ENCODE results near the gene BATF3.
"Not testable (repeated sequence)": the region's sequence is repeated elsewhere in the genome, so short reads cannot be mapped to it uniquely, and the experiment has no call there.

Gene BATF3

DNA sequence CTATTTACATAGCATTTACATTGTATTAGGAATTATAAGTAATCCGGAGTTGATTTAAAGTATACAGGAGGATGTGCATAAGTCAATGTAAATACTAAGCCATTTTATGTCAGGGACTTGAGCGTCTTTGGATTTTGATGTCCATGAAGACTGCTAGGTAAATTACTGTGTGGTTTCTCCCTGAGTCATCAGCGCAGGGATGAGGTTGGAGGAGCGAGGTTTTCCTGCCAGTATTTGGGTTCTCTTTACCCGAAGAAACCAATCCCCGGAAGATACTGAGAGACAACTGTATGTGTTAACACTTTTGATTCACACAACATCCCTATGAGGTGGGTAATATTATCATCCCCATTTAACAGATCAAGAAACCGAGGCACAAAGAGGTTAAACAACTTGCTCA lies 29.3 kb downstream of the BATF3 start:
- Histone ChIP-seq H3K4me3 (ENCODE audit: low read depth, low read length) (no peak overlapping the region), H3K27ac (ENCODE audit: low read depth, low read length) (no peak overlapping the region), H3K79me2 (ENCODE audit: control insufficient read depth, insufficient read depth, low read length, unreplicated experiment) (no peaks in the 10 kb centered on the region), H2AFZ (ENCODE audit: low read length, unreplicated experiment) (no peak overlapping the region), H3K36me3 (ENCODE audit: insufficient read depth, low read length) (no peaks in the 10 kb centered on the region), H3K4me1 (ENCODE audit: control insufficient read depth, insufficient read depth, low read length, unreplicated experiment) (peaks cover 38% of the 10 kb centered on the region), H3K27me3 (ENCODE audit: insufficient read depth, low read length) (no peaks in the 10 kb centered on the region)

DNA sequence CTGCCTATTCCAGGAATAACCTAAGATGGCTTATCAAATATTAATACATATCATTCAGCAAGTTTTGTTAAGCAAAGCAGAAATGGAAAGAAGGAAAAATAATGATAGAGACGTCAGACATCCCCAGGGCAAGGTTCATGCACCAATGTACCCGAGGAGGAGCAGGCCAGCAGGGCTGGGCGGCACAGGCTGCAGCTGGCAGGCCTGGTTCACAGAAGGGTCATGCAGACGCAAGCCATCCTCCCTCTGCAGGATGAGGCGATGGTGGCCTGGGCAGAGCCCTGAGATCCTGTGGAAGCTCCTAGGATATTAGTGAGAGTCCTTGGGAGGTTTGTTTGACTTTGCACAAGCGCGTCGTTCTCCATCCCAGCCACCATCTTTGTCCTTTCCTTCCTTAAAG lies 30.0 kb downstream of the BATF3 start:
- Histone ChIP-seq H3K79me2 (ENCODE audit: control insufficient read depth, insufficient read depth, low read length, unreplicated experiment) (no peaks in the 10 kb centered on the region), H3K27me3 (ENCODE audit: insufficient read depth, low read length) (no peaks in the 10 kb centered on the region), H2AFZ (ENCODE audit: low read length, unreplicated experiment) (no peak overlapping the region), H3K4me3 (ENCODE audit: low read depth, low read length) (no peak overlapping the region), H3K36me3 (ENCODE audit: insufficient read depth, low read length) (no peaks in the 10 kb centered on the region), H3K27ac (ENCODE audit: low read depth, low read length) (no peak overlapping the region), H3K4me1 (ENCODE audit: control insufficient read depth, insufficient read depth, low read length, unreplicated experiment) (peaks cover 38% of the 10 kb centered on the region)

DNA sequence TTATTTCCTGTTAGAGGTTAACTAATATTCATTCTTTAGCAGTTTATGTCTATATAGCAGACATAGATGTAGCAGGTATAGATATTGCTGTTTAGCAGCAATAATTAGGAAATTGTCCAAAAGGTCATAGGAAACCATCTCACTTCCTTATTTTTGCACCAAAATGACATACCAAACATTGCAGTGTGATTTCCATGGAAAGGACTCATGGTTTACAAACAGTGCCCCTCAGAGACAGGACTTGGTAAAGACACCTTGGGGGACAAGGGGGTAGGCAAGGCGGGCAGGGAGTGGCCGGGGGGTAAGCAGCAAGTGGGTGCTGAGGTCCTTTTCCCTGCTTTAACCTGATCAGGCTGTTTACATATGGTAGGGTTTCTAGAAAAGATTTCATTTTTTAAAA lies 30.5 kb downstream of the BATF3 start:
- H3K4me3 ChIP-seq (ENCODE audit: low read depth, low read length) = no peak overlapping the region
- no peaks in the 10 kb centered on the region for H3K79me2 ChIP-seq (ENCODE audit: control insufficient read depth, insufficient read depth, low read length, unreplicated experiment)
- H3K36me3 ChIP-seq (ENCODE audit: insufficient read depth, low read length) = no peaks in the 10 kb centered on the region
- peak overlapping the region; percentile 99 for H3K27ac ChIP-seq (ENCODE audit: low read depth, low read length)
- peaks cover 38% of the 10 kb centered on the region for H3K4me1 ChIP-seq (ENCODE audit: control insufficient read depth, insufficient read depth, low read length, unreplicated experiment)
- no peak overlapping the region for H2AFZ ChIP-seq (ENCODE audit: low read length, unreplicated experiment)
- H3K27me3 ChIP-seq (ENCODE audit: insufficient read depth, low read length) = no peaks in the 10 kb centered on the region

DNA sequence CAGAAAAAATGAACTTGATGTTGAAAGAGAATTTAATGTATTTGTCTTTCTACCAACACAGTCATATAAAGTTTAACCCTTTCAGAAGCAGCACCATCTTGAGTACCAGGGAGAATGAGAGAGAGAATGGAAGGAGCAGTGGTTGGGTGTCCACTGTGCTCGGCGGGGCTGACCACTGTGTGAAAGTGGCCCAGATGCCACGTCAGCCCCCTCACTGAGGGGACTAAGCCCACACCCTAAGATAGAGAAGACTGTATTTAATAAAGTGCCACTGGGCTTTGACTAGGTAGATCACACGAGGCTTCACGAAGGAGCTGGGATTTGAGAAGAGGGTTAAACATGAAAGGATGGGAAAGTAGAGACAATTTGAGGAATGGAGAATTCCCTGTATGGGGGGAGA lies 31.2 kb downstream of the BATF3 start:
- no peaks in the 10 kb centered on the region for H3K79me2 ChIP-seq (ENCODE audit: control insufficient read depth, insufficient read depth, low read length, unreplicated experiment)
- H3K27me3 ChIP-seq (ENCODE audit: insufficient read depth, low read length) = no peaks in the 10 kb centered on the region
- H3K36me3 ChIP-seq (ENCODE audit: insufficient read depth, low read length) = no peaks in the 10 kb centered on the region
- H3K27ac ChIP-seq (ENCODE audit: low read depth, low read length) = peak overlapping the region; percentile 99
- H2AFZ ChIP-seq (ENCODE audit: low read length, unreplicated experiment) = no peak overlapping the region
- peak overlapping the region; percentile 71 for H3K4me3 ChIP-seq (ENCODE audit: low read depth, low read length)
- peaks cover 38% of the 10 kb centered on the region for H3K4me1 ChIP-seq (ENCODE audit: control insufficient read depth, insufficient read depth, low read length, unreplicated experiment)

DNA sequence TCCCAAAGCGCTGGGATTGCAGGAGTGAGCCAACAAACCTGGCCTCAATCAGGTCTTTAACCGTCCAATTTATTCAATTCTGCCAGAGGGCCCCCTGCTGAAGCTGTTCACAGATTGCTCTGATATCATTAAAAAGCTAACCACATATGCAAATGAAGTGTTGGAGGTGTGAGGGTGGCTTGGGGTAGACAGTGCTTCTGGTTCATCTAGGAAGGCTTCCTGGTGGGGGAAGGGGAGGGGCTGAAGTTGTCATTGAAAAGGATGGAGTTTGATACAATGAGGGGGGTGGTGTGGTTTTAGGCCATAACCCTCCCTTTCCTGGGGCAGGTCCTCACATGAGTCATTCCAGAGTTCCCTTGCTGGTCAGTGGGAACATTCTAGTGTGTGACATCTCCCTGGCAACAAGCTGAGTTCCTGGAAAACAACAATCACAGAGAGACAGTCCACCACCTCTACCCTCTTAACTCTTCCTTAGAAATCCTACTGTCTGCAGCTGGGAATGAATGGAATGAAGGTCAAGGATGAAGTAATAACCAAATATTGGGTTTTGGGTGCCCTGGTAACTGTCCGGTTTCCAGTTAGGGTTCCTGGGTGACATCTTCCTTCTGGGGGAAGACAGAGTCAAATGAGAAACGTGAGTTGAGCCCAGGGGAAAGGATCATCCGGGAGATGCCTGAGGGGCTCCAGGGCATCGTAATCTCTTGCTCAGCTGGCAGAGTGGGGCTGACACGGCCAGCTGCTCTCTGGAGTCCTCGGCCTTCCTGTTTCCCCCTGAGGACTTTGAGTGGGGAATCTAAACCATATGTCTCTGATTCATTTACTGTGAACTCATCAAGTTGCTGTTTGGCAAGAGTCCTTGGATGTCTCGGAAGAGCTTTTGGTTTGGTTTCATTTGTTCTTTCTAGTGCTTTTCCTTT lies 32.2 kb downstream of the BATF3 start:
- Histone ChIP-seq H3K4me1 (ENCODE audit: control insufficient read depth, insufficient read depth, low read length, unreplicated experiment) (peaks cover 38% of the 10 kb centered on the region), H3K27me3 (ENCODE audit: insufficient read depth, low read length) (no peaks in the 10 kb centered on the region), H3K36me3 (ENCODE audit: insufficient read depth, low read length) (no peaks in the 10 kb centered on the region), H2AFZ (ENCODE audit: low read length, unreplicated experiment) (no peak overlapping the region), H3K27ac (ENCODE audit: low read depth, low read length) (peak overlapping the region; percentile 99), H3K79me2 (ENCODE audit: control insufficient read depth, insufficient read depth, low read length, unreplicated experiment) (no peaks in the 10 kb centered on the region), H3K4me3 (ENCODE audit: low read depth, low read length) (peak overlapping the region; percentile 71)

DNA sequence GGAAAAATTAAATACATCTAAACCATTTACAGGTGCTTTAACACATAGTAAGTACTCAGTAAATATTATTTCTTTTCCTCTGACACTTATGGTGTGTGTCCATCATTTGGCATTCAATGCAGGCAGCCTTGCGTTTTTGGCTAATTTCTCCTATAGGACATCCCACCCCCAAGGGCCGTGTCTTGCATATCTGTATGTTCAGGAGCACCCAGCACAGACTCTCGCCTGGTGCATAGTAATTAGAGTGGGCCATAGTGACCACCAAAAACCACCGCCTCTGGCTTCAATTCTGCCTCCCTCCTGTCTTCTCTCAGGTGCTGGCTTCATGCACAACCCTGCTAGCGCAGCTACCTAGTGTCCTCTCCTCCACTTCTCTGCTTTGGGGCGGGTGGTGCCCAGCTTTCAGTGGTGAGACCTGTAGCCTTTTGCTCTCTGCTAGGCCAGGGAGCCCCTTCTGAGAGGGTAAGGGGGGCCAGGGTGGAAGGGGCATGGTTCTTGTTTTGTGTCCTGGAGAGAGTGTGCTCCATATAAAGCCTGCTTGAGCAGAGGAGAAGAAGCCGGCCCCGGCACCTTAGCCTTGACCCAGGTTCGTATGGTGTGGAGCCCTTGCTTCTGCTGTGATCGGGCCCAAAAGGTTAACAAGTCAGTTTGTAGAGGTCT lies 33.4 kb downstream of the BATF3 start:
- peaks cover 31% of the 10 kb centered on the region for H3K4me1 ChIP-seq (ENCODE audit: control insufficient read depth, insufficient read depth, low read length, unreplicated experiment)
- no peaks in the 10 kb centered on the region for H3K36me3 ChIP-seq (ENCODE audit: insufficient read depth, low read length)
- no peaks in the 10 kb centered on the region for H3K27me3 ChIP-seq (ENCODE audit: insufficient read depth, low read length)
- H3K4me3 ChIP-seq (ENCODE audit: low read depth, low read length) = no peak overlapping the region
- H3K27ac ChIP-seq (ENCODE audit: low read depth, low read length) = peak overlapping the region; percentile 99
- H2AFZ ChIP-seq (ENCODE audit: low read length, unreplicated experiment) = no peak overlapping the region
- H3K79me2 ChIP-seq (ENCODE audit: control insufficient read depth, insufficient read depth, low read length, unreplicated experiment) = no peaks in the 10 kb centered on the region

DNA sequence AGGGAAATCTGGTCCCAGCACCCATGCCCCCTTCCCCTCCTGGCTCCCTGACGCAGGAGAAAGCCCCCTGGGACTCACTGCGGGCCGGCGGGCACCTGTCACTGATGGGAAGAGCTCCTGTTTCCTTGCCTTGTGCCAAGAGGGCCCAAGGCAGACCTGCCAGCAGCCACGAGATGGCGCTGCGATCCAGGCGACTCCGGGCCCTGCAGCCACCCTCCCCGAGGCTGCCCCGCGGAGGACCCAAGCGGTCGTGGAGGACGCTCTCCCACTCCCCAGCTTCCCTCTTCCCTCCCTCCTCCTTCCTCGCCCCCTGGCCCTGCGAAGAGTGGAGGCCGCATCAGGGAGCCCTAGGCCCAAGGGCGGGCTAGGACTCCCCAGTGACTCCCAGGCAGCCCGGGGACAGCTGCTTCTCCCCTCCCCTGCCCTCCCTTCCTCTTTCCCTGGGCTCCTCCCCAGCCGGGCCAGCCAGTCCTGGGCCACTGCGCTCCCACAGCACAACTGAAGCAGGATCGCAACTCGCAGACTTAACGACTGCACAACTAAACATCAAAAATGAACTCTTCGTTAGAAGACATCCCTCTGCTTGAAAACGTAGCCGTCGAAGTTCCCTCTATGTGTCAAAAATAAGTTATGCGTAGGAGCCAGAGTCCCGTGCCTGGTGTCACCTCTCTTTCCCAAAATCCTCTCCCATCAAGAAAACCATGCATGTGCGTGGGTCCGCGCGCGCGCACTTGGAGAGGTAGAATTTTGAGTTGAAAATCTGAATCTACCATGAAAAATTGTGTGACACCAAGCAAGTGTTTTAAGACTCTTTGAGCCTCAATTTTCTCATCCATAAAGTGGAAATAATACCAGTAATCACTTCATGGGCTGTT lies 34.2 kb downstream of the BATF3 start:
- H3K4me3 ChIP-seq (ENCODE audit: low read depth, low read length) = peak overlapping the region; percentile 85
- H3K79me2 ChIP-seq (ENCODE audit: control insufficient read depth, insufficient read depth, low read length, unreplicated experiment) = no peaks in the 10 kb centered on the region
- peak overlapping the region; percentile 85 for H2AFZ ChIP-seq (ENCODE audit: low read length, unreplicated experiment)
- H3K36me3 ChIP-seq (ENCODE audit: insufficient read depth, low read length) = no peaks in the 10 kb centered on the region
- H3K27me3 ChIP-seq (ENCODE audit: insufficient read depth, low read length) = no peaks in the 10 kb centered on the region
- peak overlapping the region; percentile 50; the same call in 1 of the 2 replicates for H3K27ac ChIP-seq (ENCODE audit: low read depth, low read length)
- H3K4me1 ChIP-seq (ENCODE audit: control insufficient read depth, insufficient read depth, low read length, unreplicated experiment) = peaks cover 27% of the 10 kb centered on the region

DNA sequence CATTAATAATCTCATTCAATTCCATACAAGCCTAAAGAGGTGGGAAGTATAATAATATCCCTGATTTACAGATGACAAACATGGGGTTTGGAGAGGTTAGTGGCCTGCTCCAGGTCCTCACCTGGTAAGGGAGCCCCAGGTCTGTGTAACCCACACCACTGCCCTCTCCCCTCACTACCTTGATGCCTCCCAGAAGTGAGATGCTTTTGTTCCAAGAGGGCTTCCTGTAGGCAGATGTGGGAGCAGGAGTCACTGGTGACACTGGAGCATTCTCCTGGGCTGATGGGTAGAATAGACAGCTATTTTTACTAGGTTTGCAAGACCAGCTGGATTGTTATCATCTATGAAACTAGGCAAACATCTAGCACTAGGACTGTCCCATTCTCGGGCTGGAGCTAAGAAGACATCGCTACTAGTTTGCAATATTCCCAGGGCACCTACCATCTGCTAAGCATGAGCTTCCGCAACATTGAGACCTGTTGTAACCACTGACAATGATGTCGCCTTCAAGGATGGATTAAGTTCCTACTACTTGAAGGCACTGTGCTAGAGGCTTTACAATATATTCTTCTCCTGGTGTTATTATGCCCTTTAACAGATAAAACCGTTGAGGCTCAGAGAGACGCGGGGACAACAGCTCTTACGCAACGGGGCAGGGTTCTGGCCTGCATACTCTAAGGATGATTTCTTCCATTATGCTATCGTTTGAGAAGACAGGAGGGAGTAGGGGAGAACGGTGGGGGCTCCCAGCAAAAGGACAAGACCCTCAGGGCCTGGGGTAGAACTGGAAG lies 35.0 kb downstream of the BATF3 start:
- Histone ChIP-seq H2AFZ (ENCODE audit: low read length, unreplicated experiment) (no peak overlapping the region), H3K4me3 (ENCODE audit: low read depth, low read length) (no peak overlapping the region), H3K27ac (ENCODE audit: low read depth, low read length) (no peak overlapping the region), H3K36me3 (ENCODE audit: insufficient read depth, low read length) (no peaks in the 10 kb centered on the region), H3K27me3 (ENCODE audit: insufficient read depth, low read length) (no peaks in the 10 kb centered on the region), H3K79me2 (ENCODE audit: control insufficient read depth, insufficient read depth, low read length, unreplicated experiment) (no peaks in the 10 kb centered on the region), H3K4me1 (ENCODE audit: control insufficient read depth, insufficient read depth, low read length, unreplicated experiment) (peaks cover 27% of the 10 kb centered on the region)

DNA sequence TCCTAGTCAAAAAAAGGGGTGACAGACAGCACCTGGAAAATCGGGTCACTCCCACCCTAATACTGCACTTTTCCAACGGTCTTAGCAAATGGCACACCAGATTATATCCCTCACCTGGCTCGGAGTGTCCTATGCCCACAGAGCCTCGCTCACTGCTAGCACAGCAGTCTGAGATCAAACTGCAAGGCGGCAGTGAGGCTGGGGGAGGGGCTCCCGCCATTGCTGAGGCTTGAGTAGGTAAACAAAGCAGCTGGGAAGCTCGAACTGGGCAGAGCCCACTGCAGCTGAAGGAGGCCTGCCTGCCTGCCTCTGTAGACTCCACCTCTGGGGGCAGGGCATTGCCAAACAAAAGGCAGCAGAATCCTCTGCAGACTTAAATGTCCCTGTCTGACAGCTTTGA lies 41.4 kb downstream of the BATF3 start:
- not testable (repeated sequence) for H2AFZ ChIP-seq (ENCODE audit: low read length, unreplicated experiment); H3K27me3 ChIP-seq (ENCODE audit: insufficient read depth, low read length); H3K4me1 ChIP-seq (ENCODE audit: control insufficient read depth, insufficient read depth, low read length, unreplicated experiment); H3K4me3 ChIP-seq (ENCODE audit: low read depth, low read length); H3K36me3 ChIP-seq (ENCODE audit: insufficient read depth, low read length); H3K27ac ChIP-seq (ENCODE audit: low read depth, low read length); H3K79me2 ChIP-seq (ENCODE audit: control insufficient read depth, insufficient read depth, low read length, unreplicated experiment)

DNA sequence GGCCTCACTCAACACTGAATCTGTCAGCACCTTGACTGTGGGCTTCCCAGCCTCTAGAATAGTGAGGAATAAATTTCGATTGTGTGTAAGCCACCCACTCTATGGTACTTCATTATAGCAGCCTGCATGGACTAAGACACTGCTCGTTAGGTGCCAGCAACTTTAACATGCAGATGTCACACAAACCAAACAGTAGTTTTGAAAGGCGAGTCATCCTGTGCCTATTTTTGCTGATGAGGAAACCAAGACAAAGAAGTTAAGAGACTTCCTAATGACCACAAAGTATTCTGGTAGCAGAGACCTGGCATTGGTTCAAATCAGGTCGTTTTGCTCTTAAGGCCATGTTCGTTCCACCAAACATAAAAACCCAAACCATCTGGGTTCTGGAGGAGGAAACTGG lies 42.9 kb downstream of the BATF3 start:
- Histone ChIP-seq H2AFZ (ENCODE audit: low read length, unreplicated experiment) (no peak overlapping the region), H3K27ac (ENCODE audit: low read depth, low read length) (no peak overlapping the region), H3K36me3 (ENCODE audit: insufficient read depth, low read length) (no peaks in the 10 kb centered on the region), H3K79me2 (ENCODE audit: control insufficient read depth, insufficient read depth, low read length, unreplicated experiment) (no peaks in the 10 kb centered on the region), H3K4me1 (ENCODE audit: control insufficient read depth, insufficient read depth, low read length, unreplicated experiment) (peaks cover 1% of the 10 kb centered on the region), H3K27me3 (ENCODE audit: insufficient read depth, low read length) (no peaks in the 10 kb centered on the region), H3K4me3 (ENCODE audit: low read depth, low read length) (no peak overlapping the region)

All from ACC112 (cell line).